HL-60 (cell line): ENCODE data around the gene OR4M1.
"Not testable (repeated sequence)": the region's sequence is repeated elsewhere in the genome, so short reads cannot be mapped to it uniquely, and the experiment has no call there.

Source experiments
- POLR2AphosphoS5 ChIP-seq: IDR thresholded peaks from 2 replicates; pipeline ENCODE4 v1.6.1; 2012; ENCODE audit warnings: low read depth
- SPI1 ChIP-seq: IDR thresholded peaks from 2 replicates; pipeline ENCODE4 v1.6.1; 2012; ENCODE audit warnings: low read depth, mild to moderate bottlenecking, borderline replicate concordance
- TF ChIP-seq, protein P1 (sequence below): IDR thresholded peaks from one replicate; pipeline ENCODE4 v1.5.1; 2011; ENCODE audit warnings: low read length, control low read depth, inconsistent platforms; ENCODE audit not compliant: insufficient read depth
- TF ChIP-seq, protein P2 (sequence below): IDR thresholded peaks from 2 replicates; pipeline ENCODE4 v1.6.1; 2012; ENCODE audit warnings: low read depth; ENCODE audit not compliant: insufficient replicate concordance

DNA sequence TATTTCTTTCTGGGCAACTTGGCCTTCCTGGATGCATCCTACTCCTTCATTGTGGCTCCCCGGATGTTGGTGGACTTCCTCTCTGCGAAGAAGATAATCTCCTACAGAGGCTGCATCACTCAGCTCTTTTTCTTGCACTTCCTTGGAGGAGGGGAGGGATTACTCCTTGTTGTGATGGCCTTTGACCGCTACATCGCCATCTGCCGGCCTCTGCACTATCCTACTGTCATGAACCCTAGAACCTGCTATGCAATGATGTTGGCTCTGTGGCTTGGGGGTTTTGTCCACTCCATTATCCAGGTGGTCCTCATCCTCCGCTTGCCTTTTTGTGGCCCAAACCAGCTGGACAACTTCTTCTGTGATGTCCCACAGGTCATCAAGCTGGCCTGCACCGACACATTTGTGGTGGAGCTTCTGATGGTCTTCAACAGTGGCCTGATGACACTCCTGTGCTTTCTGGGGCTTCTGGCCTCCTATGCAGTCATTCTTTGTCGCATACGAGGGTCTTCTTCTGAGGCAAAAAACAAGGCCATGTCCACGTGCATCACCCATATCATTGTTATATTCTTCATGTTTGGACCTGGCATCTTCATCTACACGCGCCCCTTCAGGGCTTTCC, 54.4 kb downstream of the OR4M1 start:
- TF ChIP-seq, protein P1, sequence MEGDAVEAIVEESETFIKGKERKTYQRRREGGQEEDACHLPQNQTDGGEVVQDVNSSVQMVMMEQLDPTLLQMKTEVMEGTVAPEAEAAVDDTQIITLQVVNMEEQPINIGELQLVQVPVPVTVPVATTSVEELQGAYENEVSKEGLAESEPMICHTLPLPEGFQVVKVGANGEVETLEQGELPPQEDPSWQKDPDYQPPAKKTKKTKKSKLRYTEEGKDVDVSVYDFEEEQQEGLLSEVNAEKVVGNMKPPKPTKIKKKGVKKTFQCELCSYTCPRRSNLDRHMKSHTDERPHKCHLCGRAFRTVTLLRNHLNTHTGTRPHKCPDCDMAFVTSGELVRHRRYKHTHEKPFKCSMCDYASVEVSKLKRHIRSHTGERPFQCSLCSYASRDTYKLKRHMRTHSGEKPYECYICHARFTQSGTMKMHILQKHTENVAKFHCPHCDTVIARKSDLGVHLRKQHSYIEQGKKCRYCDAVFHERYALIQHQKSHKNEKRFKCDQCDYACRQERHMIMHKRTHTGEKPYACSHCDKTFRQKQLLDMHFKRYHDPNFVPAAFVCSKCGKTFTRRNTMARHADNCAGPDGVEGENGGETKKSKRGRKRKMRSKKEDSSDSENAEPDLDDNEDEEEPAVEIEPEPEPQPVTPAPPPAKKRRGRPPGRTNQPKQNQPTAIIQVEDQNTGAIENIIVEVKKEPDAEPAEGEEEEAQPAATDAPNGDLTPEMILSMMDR = not testable (repeated sequence)
- TF ChIP-seq POLR2AphosphoS5, SPI1: not testable (repeated sequence)
- TF ChIP-seq, protein P2, sequence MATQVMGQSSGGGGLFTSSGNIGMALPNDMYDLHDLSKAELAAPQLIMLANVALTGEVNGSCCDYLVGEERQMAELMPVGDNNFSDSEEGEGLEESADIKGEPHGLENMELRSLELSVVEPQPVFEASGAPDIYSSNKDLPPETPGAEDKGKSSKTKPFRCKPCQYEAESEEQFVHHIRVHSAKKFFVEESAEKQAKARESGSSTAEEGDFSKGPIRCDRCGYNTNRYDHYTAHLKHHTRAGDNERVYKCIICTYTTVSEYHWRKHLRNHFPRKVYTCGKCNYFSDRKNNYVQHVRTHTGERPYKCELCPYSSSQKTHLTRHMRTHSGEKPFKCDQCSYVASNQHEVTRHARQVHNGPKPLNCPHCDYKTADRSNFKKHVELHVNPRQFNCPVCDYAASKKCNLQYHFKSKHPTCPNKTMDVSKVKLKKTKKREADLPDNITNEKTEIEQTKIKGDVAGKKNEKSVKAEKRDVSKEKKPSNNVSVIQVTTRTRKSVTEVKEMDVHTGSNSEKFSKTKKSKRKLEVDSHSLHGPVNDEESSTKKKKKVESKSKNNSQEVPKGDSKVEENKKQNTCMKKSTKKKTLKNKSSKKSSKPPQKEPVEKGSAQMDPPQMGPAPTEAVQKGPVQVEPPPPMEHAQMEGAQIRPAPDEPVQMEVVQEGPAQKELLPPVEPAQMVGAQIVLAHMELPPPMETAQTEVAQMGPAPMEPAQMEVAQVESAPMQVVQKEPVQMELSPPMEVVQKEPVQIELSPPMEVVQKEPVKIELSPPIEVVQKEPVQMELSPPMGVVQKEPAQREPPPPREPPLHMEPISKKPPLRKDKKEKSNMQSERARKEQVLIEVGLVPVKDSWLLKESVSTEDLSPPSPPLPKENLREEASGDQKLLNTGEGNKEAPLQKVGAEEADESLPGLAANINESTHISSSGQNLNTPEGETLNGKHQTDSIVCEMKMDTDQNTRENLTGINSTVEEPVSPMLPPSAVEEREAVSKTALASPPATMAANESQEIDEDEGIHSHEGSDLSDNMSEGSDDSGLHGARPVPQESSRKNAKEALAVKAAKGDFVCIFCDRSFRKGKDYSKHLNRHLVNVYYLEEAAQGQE = not testable (repeated sequence)
